GM18505 (cell line): ENCODE results near the gene C1QC.

Experiments used
- ATAC-seq: cut with Tn5 transposase; IDR thresholded peaks from one replicate; pipeline ENCODE4 v1.9.1; 2021; ENCODE audit not compliant: unreplicated experiment
- POLR2A ChIP-seq: IDR thresholded peaks from 4 replicates; pipeline ENCODE4 v1.6.1; 2011; ENCODE audit warnings: borderline replicate concordance; ENCODE audit not compliant: insufficient read depth, insufficient read length; ENCODE audit errors: extremely low read depth

The C1QC gene

DNA sequence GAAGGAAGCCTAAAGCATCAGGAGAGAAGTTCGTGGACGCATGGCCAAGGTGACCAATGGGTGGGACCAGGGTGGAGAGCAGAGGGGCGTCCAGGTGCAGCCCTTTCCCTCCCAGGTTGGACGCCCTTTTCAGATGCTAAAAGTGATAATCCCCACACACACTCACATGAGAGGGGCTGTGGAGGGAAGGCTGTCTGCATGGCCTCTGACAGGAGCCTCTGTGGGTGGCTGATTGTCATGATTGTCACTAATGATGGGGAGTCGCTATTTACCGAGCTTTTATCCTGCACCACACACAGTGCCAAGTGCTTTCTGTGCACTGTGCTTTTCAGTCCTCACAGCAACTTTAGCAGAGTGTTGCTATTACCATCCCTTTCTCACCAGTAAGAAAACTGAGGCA lies 34.1 kb upstream of the C1QC start:
- no peak for TF ChIP-seq POLR2A
- ATAC-seq: no peak

DNA sequence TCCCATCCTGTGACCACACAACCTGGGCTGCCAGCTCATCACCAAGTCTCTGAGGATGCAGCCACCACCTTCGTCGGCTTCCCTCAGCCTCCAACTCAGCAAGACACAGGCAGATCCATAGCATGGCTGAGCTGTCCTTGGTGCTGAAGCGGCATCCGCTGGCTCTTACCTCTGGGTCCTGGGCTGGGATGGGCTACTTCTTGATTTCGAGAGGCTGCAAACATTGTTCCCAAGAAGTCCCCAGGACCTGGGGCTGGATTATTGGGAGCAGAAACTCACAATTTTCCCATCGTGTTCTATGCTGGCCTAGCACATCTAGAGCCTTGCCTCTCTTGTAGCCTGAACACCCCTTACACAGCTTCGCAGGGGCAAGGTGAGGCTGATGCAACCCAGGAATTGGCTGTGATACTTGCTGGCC lies 31.9 kb upstream of the C1QC start:
- TF ChIP-seq POLR2A: no peak
- ATAC-seq: no peak

DNA sequence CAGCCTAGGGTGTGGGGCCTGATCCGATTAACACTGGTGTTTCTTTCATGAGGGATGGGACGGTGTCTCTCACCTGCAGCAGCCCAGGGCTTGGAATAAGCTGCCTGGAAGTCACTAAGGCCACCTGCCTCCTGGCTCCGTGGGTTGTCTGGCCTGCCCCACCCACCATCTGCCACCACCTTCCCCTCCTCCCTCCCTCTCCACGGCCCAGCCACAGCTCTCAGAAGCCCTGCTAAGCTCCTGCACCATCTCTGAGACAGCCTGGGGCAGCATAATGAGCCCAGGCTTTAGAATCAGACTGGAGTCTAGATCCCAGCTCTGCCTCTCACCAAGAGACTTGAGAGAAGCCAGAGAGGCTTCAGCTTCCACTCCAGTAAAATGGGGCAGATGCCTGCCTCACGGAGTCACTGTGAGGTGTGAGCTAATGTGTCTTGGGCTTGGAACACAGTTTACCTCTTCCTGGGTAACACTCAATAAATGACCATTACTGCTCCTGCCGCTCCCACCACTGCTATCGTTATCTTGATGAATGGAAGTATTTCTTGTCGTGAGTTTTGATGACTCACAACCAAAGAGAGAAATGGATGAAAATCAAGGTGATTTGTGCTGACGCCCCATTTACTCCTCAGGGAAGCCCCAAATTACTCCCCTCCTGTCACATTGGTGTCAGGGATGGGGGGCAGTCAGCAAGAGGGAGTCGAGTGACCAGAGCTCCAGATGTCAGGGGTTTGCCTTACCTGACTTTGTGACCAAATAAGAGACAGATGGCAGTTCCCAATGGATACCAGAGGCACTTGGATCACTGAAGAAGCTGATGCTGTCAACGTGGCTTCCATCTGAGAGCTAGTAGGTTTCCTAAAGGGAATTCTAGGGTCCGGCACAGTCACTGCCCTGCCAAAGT lies 30.5 kb upstream of the C1QC start:
- no peak for ATAC-seq
- no peak for TF ChIP-seq POLR2A

DNA sequence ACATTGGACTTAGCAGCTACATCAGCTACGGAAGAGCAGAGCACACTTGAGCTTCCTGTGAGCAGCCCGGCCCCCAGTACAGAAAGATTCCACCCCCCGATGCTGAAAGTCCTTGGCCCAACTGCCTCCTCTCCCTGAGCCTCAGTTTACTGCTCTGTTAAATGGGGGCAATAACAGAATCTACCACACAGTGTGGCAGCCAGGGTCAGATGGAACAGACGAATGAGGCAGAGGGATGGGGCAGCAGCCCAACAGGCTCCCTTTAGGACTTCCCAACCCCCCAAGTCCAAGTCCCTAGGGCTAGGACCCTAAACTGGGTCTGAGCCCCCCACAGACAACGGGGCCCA lies 29.9 kb upstream of the C1QC start:
- no peak for TF ChIP-seq POLR2A
- ATAC-seq: no peak

DNA sequence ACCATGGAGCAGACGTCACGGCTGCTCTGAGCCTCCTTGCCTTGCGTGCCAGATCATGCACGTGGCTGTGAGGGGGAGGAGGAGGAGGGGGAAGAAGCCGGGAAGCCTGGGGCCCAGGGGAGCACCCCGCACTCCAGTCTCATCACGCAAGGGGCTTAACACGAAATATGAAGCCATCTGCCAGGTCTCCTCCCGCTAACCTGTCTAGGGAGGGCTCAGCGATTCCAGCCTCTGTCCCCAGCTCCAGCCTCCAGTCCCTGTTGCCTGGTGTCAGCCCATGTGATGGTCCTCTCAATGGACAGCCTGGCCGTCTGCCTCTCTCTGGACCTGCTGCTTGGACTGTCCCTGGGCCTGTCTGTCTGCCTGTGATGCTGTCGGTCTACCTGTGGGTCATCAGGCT lies 29.5 kb upstream of the C1QC start:
- TF ChIP-seq POLR2A: no peak
- no peak for ATAC-seq

DNA sequence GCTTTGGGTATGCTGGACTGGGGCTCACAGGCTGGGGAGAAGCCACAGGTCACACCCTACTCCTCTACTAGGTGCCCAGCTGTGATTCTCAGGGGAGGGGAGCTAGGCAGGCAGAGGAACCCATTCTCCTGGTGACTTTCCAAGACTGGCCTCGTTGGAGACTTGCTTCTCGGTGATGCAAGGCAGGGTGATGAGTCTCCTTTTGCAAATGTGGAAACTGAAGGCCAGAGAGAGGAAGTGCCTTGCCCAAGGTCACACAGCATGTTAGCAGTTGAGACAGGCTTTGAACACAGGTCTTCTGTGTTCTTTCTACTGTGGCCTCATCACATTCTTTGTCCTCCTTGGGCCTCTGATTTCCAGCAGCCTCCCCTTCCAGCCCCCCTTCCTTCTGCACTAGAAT lies 27.5 kb upstream of the C1QC start:
- TF ChIP-seq POLR2A: no peak
- no peak for ATAC-seq

DNA sequence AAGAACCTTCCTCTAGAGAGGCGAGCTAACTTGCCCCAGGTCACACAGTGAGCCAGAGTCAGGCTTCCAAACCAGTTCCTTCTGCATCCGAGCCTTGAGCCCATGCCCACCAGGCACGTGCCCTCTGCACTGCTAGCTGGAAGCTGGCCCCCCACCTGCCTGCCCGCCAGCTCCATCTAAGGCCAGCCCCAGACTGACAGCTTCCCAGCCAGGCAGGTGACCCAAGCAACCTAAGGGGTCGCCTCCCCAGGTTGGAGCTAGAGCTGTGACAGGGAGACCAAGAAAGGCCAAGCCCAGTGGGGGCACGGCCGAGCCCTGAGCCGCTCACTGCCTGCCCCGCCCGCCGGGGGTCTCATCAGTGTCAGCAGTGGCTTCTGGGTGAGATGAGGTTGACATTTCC lies 26.9 kb upstream of the C1QC start:
- no peak for ATAC-seq
- TF ChIP-seq POLR2A: no peak

DNA sequence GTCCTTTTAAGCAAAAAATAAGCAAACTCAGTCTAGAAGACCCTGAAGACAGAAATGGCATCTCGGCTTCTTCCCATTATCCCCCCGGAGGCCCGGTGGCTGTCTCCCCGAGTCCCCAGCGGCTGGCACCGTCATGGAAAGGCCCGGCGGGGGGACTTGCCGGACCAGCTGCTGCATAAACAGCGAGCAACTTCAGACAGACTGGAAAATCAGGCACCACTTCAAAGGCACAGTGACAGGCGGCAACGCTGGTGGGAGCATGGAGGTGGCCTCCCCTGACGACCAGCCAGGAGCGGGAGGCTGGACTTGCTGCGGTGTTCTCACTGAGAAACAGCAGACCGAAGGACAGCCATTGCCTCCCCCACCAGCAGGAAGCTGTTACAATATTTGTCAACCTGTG lies 25.4 kb upstream of the C1QC start:
- no peak for ATAC-seq
- no peak for TF ChIP-seq POLR2A

DNA sequence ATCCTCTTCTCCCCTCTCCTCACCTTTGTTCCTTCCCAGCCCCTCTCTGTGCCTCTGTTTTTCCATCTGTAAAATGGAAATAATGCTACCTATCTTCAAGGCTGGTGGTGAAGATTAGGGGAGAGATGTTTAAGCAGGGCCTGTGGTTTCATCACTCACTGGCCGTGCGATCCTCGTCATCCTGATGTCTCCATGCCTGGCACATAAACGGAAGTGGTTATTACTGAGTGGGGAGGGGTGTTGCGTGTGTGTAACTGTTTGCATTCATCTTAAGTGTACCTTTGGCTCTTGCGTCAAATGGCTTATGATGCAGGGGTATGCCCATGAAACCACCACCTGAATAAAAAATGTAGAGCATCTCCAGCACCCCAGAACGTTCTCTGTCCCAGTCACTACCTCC lies 24.2 kb upstream of the C1QC start:
- ATAC-seq: no peak

DNA sequence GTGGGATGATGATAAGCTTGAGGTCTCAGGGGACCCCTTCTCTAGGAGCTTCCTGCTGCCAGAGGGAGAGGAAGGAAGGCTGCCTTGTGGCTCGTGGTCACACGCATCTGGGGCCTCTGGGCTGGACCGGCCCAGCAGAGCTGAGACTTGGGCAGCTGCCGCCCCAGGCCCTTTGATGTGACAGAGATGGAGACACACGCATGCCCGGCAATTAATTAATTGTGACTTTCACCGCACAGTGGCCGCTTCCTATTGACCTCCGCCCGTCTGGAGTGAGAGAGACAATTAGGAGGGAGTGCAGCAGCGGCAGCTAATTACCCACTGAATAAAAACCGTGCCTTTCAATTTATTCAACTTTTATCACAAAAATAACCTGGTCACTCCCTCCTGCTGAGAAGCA lies 23.6 kb upstream of the C1QC start:
- no peak for ATAC-seq
- TF ChIP-seq POLR2A: no peak

More for the DNA sequence above, 24.2 kb upstream of the C1QC start:
- TF ChIP-seq POLR2A: no peak

DNA sequence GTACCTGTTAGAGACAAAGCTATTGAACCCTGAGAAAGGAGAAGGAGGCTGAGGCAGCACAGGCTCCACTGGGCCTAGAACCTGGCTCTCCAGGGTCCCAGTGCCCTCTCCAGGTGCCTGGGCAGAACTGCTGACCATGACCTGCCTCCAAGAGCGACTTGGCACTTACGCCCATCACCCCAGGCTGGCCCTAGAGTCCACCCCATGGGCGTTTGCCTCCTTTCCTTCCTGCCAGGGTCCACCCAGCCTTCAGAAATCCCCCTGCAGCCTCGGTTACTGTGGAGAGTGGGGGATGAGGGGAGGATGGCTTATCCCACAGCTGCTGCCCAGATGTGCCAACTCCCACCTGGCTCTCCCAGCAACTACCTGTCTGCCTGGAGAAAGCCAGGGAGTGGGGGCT lies 21.7 kb upstream of the C1QC start:
- no peak for TF ChIP-seq POLR2A
- ATAC-seq: no peak

DNA sequence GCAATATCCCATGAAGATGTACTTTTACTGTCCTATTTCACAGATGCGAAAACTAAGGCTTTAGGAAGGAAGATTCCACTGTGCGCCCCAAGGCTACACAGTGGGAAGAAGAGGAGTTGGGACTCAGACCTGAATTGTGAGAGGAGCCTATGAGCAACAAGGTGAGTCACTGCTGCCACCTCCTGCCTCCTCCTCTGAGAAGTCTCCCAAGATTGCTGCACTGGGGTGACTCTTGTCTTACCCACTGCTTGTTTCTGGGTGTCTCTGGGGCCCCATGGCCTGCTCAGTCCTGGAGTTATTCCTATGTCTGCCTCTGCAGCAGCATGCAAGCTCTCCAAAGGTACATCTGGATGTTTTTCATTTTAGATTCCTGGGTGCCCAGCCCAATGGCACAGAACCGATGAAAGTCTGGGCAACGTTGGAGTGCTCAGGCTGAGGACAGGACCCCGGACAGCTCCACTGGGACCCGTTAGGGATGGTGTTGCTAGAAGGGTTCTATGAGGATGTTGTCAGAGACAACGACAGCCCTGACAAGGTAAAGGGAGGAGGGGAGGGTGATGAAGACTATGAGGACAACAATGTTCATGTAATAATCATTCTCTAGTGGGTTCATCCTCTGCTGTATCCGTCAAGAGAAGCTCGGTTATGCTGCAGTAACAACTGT lies 18.0 kb upstream of the C1QC start:
- TF ChIP-seq POLR2A: no peak
- no peak for ATAC-seq

DNA sequence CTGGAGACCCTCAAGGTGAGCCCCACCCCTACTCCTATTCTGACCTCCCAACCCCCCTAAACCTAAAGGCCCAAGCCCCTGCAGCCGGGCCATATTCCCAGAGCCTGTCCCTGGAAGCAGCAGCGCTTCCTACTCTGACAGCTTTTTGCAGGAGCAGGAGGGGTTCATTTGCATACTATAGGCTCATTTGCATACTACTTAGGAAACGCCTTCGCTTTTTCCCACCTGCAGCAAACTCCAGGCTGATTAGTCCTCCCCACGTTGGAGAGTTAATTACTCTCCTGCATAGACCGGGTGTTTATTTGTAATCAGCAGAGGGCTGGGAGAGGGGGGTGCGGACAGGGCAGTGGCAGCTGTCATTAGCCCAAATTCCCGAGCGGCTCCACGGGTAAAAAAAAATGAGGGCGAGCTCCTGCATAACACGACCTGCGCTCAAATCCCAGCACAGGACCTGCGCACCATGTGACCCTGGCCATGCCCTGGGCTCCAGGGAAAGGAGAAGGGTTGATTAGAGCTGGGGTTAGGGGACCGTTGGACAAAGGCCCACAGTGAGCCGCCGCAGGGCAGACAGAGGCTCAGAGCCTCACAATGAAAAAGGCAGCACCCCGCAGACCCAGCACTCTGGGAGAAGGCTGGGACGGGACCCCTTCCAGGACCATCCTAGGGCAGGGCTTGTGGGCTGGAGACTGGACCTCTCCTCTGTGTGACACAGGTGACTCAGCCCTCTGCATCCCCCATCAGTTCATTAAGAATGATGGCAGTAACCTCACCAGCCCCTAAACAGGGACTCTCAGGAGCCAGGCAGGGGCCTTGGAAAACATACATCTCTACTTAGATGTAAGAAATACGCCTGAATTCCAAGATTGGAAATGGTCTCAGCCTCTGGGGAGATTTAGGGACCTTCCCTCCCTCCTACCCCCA lies 16.9 kb upstream of the C1QC start:
- TF ChIP-seq POLR2A: no peak
- ATAC-seq: no peak

DNA sequence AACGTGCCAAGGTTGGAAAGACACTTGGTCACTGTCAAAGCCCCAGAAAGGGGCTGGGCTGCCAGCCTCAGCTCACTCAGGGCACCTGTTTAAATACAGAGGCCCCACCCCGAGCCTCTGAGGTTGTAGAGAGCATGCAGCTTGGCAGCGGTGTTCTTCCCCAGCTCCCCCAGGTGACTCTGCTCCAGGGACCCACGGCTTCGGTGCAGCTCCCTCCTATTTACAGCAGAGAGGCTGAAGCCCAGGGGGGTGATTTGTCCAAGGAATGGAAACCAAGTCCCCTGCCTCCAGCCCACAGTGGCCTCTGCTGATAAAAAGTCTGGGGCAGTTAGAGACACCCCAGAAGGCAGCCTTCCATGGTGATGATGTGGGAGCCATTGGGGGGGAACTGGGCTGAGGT lies 16.1 kb upstream of the C1QC start:
- ATAC-seq: no peak
- TF ChIP-seq POLR2A: no peak

DNA sequence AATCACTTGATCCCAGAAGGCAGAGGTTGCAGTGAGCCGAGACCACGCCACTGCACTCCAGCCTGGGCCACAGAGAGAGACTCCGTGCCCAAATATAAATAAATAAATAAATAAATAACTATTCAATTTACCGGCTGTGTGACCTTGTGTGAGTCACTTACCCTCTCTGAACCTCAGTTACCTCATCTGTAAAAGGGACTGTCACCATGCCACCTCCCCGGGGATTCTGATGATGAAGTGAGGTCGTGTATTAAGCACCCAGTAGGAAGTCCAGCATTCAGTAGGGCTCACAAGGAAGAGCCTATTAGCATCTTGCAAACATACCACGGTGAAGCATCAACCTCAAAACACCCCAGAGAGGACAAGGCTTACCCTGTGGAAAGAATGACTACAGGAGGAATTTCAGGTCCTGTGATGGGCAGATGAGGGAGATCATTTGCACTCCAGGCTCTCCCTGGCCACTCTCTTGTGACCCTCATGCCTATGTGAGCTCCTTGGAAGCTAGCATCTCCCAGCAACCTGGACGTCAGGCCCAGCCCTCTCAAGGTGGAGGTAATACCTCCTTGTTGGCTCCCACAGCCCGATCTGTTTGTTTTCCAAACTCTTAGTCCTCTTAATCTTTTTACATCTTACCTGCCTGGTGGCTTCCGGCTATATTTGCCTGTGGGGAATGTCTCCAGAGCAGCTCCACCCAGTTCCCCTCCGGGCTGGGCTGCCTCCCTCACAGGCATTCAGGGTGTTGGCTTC lies 14.6 kb upstream of the C1QC start:
- TF ChIP-seq POLR2A: no peak
- no peak for ATAC-seq
